Glomerular visceral epithelial cell (primary cell): Measurements from ENCODE around the gene NUP155.
"Not testable (repeated sequence)": the region's sequence is repeated elsewhere in the genome, so short reads cannot be mapped to it uniquely, and the experiment has no call there.

Experiments
- DNase-seq: peaks from one replicate; pipeline ENCODE4 v3.0.0-alpha.2; 2016; ENCODE audit errors: extremely low spot score

Gene NUP155

DNA sequence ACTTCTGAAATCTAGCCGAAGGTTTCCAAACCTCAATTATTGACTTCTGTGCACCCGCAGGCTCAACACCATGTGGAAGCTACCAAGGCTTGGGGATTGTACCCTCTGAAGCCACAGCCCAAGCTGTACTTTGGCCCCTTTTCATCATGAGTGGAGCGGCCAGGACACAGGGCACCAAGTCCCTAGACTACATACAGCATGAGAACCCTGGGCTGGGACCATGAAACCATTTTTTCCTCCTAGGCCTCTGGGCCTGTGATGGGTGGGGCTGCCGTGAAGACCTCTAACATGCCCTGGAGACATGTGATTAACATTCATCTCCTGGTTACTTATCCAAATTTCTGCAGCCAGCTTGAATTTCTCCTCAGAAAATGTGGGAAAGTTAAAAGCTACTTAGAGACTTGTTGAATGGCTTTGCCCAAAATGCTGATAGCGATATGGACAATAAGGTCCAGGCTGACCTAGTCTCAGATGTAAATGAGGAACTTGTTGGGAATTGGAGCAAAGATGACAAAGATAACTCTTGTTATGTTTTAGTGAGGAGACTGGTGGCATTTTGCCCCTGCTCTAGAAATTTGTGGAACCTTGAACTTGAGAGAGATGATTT, 87.6 kb downstream of the NUP155 start:
- DNase-seq = no peak

- DNase-seq = no peak
Observed at GRCh38 chr5:37275511-37275910, 95.4 kb downstream of the NUP155 start.

GRCh38 chr5:37272511-37272910, 98.4 kb downstream of the NUP155 start:
- peak; percentile 74 for DNase-seq

- DNase-seq = not testable (repeated sequence)
Observed at GRCh38 chr5:37268100-37268499, 102.8 kb downstream of the NUP155 start.

DNA sequence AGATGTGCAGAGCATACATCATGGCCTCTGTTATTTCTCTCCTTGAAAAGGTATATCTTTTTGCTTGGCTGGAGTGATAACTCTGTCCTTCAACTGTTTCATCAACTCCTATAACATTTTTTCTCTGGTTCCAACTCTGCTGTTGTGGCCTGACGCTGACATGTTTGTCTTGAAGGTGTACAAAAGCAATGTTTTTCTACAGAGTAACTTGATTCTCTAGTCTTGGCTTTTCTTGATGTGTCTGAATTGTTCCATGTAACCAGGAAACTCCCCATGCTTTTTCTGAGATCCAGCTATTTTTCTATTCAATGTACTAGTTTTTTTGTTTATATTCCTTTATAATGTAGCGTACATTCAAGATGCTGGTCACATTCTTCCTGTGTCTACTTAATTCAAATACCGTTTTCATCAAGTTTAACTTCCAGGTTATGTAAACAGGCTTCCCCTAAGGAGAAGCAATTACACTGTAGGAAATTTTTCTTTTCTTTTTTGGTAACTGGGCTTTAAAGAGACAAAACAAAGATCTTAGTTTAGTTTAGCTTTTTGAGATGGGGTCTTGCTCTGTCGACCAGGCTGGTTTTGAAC, 115.0 kb downstream of the NUP155 start:
- DNase-seq = no peak

DNA sequence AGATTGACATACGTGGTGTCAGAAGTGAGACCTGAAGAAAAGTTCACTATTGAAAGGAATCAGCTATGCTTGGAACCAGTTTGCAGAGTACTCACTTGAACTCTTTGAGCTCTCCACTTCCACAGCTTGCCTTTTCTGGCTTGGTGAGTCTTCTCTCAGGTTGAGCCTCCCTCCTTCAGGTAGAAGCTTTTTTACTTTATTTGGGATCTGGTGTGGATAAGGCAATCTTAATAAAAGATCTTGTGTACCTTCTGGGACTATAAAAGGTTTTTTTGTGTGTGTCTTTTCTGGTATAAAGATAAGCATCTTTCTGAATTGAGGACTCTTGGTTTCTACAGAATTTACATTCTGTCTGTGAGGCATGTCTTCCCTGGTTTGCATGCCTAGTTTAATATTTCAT, 116.3 kb downstream of the NUP155 start:
- DNase-seq = no peak

- no peak for DNase-seq
Observed at GRCh38 chr5:37251665-37252064, 119.2 kb downstream of the NUP155 start.

DNA sequence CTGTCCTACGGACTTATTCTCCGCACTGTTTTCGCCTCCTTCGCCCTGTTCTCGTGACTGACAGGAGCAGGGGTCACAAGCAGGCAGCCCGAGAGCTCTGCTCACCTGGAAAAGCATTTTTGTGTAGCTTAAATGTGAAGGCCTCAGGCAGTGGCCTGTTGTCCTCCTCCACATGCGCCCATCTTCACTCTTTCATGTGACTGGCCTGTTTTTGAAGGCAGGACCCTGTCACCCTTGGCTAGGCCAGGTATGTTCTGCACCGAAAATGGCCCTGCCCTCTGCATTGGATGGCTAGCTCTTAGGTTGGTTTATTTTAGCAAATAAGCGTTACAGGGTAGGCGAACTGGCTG, 121.1 kb downstream of the NUP155 start:
- no peak for DNase-seq

DNA sequence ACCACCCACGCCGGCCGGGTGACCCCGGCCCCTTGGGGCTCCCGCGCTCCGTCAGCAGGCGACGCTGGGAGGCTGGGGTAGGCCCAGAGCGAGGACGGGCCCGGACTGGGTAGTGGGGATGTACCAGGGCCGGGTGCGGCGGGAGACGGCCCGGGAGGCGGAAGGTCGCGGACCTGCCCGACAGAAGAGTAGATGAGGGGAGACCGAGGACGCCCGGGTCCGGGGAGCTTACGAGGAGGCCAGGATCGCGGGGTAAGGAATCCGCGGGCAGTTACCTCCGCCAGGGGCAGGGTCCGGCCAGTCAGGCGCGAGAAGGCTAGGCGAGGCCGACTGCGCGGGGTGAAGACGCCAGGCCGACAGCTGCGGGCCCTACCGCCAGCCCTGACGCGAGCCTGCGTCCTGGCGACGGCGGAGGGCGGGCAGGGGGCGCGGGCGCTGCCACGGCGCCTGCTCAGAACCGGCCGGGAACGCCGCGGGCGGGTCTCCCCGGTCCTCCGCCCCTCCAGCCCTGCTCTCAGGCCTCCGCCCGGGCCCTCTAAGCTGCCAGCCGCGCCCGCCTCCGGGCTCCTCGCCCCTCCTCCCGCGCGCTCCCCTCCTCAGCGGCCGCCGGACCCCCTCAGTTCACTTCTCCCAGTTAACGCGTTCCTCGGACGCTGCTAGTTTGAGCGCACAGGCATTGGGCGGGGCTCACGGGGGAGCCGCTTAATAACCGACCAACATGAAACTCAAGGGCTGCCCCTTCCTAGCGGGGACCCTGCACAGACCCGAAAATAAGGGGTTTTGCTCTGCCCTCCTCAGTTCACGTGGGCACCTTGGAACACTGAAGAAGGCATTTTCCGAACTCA, 121.7 kb downstream of the NUP155 start, which contains the start of gene CPLANE1:
Gene CPLANE1 (minus strand): TSS at position 407 of the 845 bp plus-strand sequence. CDS start 1,678 bp downstream, outside the sequence.
- peak; percentile 87 for DNase-seq

DNA sequence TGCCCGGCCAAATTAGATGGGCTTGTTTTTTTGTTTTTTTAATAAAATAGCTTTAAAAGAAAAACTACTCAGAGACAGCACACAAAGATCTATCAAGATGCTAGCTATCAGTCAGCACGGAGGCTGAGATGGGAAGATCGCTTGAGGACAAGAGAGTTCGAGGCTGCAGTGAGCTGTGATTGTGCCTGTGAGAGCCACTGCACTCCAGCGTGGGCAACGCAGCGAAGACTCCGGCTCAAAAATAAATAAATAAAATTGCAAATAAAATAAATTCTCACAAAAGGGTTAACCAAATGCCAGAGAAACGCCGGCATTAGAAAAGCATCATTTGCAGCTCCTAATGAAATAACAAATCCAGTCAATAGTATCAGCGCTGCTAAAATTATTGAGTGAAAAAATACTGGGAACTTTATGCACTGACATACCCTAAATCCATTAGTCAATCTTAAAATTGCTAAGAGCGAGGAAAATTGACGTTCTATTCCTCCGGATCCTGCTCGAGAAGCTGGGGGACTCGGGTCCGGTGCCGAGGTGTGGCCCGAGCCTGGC, 122.4 kb downstream of the NUP155 start:
- DNase-seq = peak; percentile 26

DNA sequence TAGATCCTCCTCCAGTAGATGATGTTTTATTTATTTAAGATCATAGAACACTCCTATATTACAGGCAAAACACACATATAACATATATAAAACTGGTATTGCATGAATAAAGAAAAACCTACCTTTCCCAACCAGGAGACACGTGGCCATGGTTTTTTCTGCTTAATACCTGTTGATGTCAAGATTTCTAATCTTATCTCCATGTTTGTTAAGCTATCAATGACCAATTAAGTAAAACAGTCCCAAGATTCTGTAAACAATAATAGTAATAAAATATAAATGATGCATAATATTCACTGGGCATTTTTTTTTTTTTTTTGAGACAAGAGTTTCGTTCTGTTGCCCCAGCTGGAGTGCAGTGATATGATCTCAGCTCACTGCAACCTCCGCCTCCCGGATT, 123.4 kb downstream of the NUP155 start:
- DNase-seq = no peak

DNA sequence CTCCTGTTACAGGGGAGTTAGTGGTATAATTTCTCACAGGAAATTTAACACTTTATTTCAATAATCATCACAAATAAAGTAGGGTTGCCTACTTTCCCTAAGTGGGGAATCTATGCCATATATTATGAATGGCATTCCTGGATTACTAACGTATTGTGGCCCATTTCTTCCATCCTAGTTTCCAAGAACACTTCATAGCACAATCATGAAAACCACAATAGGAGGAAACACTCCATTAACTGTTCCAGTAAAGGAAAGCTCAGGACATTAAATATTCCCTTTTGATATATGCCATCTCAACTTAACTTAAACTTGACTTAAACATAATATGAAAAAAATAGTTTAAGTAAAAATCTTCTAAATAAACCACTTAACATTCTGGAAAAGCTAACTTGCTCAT, 123.9 kb downstream of the NUP155 start:
- DNase-seq = peak; percentile 9
